CD14-positive monocyte (primary cell): ENCODE data around the gene MEX3A. TPM values are rescaled to one million over a fixed set of nuclear protein-coding genes. Genes with fewer than 3 reads are reported as not detected.

Experiments
- DNase-seq, 3 donors: peaks; one replicate each; pipeline ENCODE4 v3.0.0-alpha.2; 2011 to 2022
- H2AFZ ChIP-seq: 2 replicates; pipeline ENCODE4 v1.6.0; 2012; ENCODE audit warnings: mild to moderate bottlenecking, low read depth, low read length, inconsistent platforms; ENCODE audit not compliant: insufficient read depth, poor library complexity, severe bottlenecking
- H3K27ac ChIP-seq, 2 donors: 1 replicate in 1 of 2; 2 replicates in 1 of 2; pipeline ENCODE4 v1.5.1; 2012 to 2013; ENCODE audit warnings: low read length in 2 of 2, control low read depth in 1 of 2, inconsistent platforms in 1 of 2, low read depth in 1 of 2, mild to moderate bottlenecking in 1 of 2
- H3K27me3 ChIP-seq, 2 donors: one replicate each; pipeline versions ENCODE4 v1.6.0 to v1.6.1; 2011 to 2013; ENCODE audit warnings: low read length in 2 of 2; ENCODE audit not compliant: control insufficient read depth in 2 of 2, insufficient read depth in 2 of 2
- H3K36me3 ChIP-seq, 2 donors: replicated peaks in 1 of 2; 1 replicate in 1 of 2; 2 replicates in 1 of 2; pipeline versions ENCODE4 v1.5.1 to v1.6.1; 2012 to 2013; ENCODE audit warnings: low read length in 2 of 2, control low read depth in 1 of 2, inconsistent platforms in 1 of 2, mild to moderate bottlenecking in 1 of 2; ENCODE audit not compliant: insufficient read depth in 2 of 2, control insufficient read depth in 1 of 2
- H3K4me1 ChIP-seq, 2 donors: 1 replicate in 1 of 2; 2 replicates in 1 of 2; pipeline versions ENCODE4 v1.5.1 to v1.6.1; 2012 to 2013; ENCODE audit warnings: low read length in 2 of 2, control low read depth in 1 of 2, inconsistent platforms in 1 of 2, mild to moderate bottlenecking in 1 of 2, moderate library complexity in 1 of 2; ENCODE audit not compliant: insufficient read depth in 2 of 2, control insufficient read depth in 1 of 2
- H3K4me2 ChIP-seq: replicated peaks from 2 replicates; pipeline ENCODE3; 2012; ENCODE audit warnings: low read length, moderate library complexity, mild to moderate bottlenecking; ENCODE audit not compliant: poor library complexity, severe bottlenecking; ENCODE audit errors: extremely low read depth
- H3K4me3 ChIP-seq, 3 experiments: fragments of 200-600 bp in 1 of 3; sonication (generic) in 1 of 3; replicated peaks in 1 of 3; 1 replicate in 2 of 3; 2 replicates in 1 of 3; pipeline ENCODE4 v1.5.1; 2011 to 2013; ENCODE audit warnings: low read length in 3 of 3, mild to moderate bottlenecking in 3 of 3, control low read depth in 2 of 3, low read depth in 2 of 3, inconsistent platforms in 1 of 3, moderate library complexity in 1 of 3
- H3K79me2 ChIP-seq: 2 replicates; pipeline ENCODE4 v1.6.0; 2012; ENCODE audit warnings: mild to moderate bottlenecking, control low read depth, inconsistent platforms, low read length, moderate library complexity; ENCODE audit not compliant: insufficient read depth
- H3K9ac ChIP-seq: 2 replicates; pipeline ENCODE4 v1.6.0; 2017; ENCODE audit warnings: low read length, mild to moderate bottlenecking; ENCODE audit not compliant: insufficient read depth, poor library complexity, severe bottlenecking
- H3K9me3 ChIP-seq, 2 donors: replicated peaks in 1 of 2; 1 replicate in 1 of 2; 2 replicates in 1 of 2; pipeline versions ENCODE4 v1.5.1 to v1.6.1; 2012 to 2013; ENCODE audit warnings: low read length in 2 of 2, control low read depth in 1 of 2; ENCODE audit not compliant: control insufficient read depth in 1 of 2, insufficient read depth in 1 of 2
- H4K20me1 ChIP-seq: 2 replicates; pipeline ENCODE4 v1.6.0; 2012; ENCODE audit warnings: mild to moderate bottlenecking, low read length, control low read depth, moderate library complexity; ENCODE audit not compliant: insufficient read depth
- H3K27ac Mint-ChIP-seq, 7 donors: one replicate each; pipeline ENCODE4 v1.8.0; 2020; ENCODE audit warnings: mild to moderate bottlenecking in 7 of 7, mixed read lengths in 7 of 7, moderate library complexity in 6 of 7, inconsistent platforms in 2 of 7
- H3K27me3 Mint-ChIP-seq, 3 donors: one replicate each; pipeline ENCODE4 v1.8.0; 2021 to 2022; ENCODE audit warnings: low read depth in 3 of 3, mild to moderate bottlenecking in 3 of 3, mixed read lengths in 3 of 3, moderate library complexity in 3 of 3, inconsistent platforms in 1 of 3
- H3K36me3 Mint-ChIP-seq, 2 donors: one replicate each; pipeline ENCODE4 v1.8.0; 2020; ENCODE audit warnings: mixed read lengths in 2 of 2, inconsistent platforms in 1 of 2, mild to moderate bottlenecking in 1 of 2
- H3K4me1 Mint-ChIP-seq: one replicate; pipeline ENCODE4 v1.8.0; 2020; ENCODE audit warnings: mild to moderate bottlenecking, mixed read lengths
- H3K4me3 Mint-ChIP-seq, 2 donors: one replicate each; pipeline ENCODE4 v1.8.0; 2020; ENCODE audit warnings: mild to moderate bottlenecking in 2 of 2, mixed read lengths in 2 of 2, moderate library complexity in 1 of 2
- H3K9me3 Mint-ChIP-seq, 7 donors: one replicate each; pipeline ENCODE4 v1.8.0; 2020 to 2022; ENCODE audit warnings: mixed read lengths in 7 of 7, mild to moderate bottlenecking in 6 of 7, moderate library complexity in 6 of 7, inconsistent platforms in 2 of 7
- CTCF ChIP-seq: fragments of 200-600 bp; IDR thresholded peaks from one replicate; pipeline ENCODE4 v1.8.0; 2022; ENCODE audit warnings: antibody characterized with exemption, mild to moderate bottlenecking
- WGBS: methylation state at CpG from one replicate; pipeline ENCODE4 v1.1.5; 2013; ENCODE audit warnings: missing lambda C conversion rate; ENCODE audit not compliant: insufficient coverage; 5-methylcytosine and 5-hydroxymethylcytosine counted together
- intact Hi-C, 2 donors: fragments of 100-400 bp; cut with micrococcal nuclease; formaldehyde crosslinking; loops; one replicate each; pipeline versions ENCODE4 v1.15.0 to v1.15.1; 2023
- polyA plus RNA-seq, 3 donors: library from polyadenylated mRNA; depleted of rRNA in 1 of 3; unstranded in 2 of 3; stranded (reverse) in 1 of 3; fragments of 300-500 nt in 2 of 3; fragments of >200 nt in 1 of 3; fragmentation: Illumina TruSeq in 2 of 3; gene quantifications; 1 replicate in 2 of 3; 2 replicates in 1 of 3; pipeline ENCODE4 v1.2.3, GENCODE V29; 2012 to 2021

Gene MEX3A
- polyA plus RNA-seq, 3 donors = not detected

- intact Hi-C loops = no loop called here
- WGBS = 100% methylated on average over 1 of the region's 3 CpGs
- Mint-ChIP-seq H3K27ac (peak overlapping the region in 3 of 7 donors; percentile 5 to 53 (median 25)), H3K4me3 (no peak overlapping the region), H3K36me3 (peaks cover 28% of the 10 kb centered on the region in 2 donors), H3K4me1 (peaks cover 13% of the 10 kb centered on the region), H3K27me3 (peaks cover 0 to 2% (median 1%) of the 10 kb centered on the region in 3 donors), H3K9me3 (no peaks in the 10 kb centered on the region)
- DNase-seq = no peak
- no peaks in the 10 kb centered on the region for H3K9me3 ChIP-seq
- no peak overlapping the region for H3K4me3 ChIP-seq
- H3K36me3 ChIP-seq = peaks cover 8 to 27% of the 10 kb centered on the region in 2 donors
- H3K9ac ChIP-seq = no peak overlapping the region
- H3K79me2 ChIP-seq = no peaks in the 10 kb centered on the region
- no peaks in the 10 kb centered on the region for H4K20me1 ChIP-seq
- H3K27me3 ChIP-seq = no peaks in the 10 kb centered on the region
- no peak for TF ChIP-seq CTCF
- H2AFZ ChIP-seq = no peak overlapping the region
- H3K27ac ChIP-seq = no peak overlapping the region
- peaks cover 5 to 13% of the 10 kb centered on the region in 2 donors for H3K4me1 ChIP-seq
- no peak overlapping the region for H3K4me2 ChIP-seq
Observed at GRCh38 chr1:156048663-156049258, 33.5 kb downstream of the MEX3A start.

- H3K4me2 ChIP-seq = no peak overlapping the region
- Mint-ChIP-seq H3K4me3 (no peak overlapping the region), H3K36me3 (peaks cover 47% of the 10 kb centered on the region in 2 donors), H3K9me3 (no peaks in the 10 kb centered on the region), H3K4me1 (peaks cover 4% of the 10 kb centered on the region), H3K27ac (no peak overlapping the region), H3K27me3 (peaks cover 0 to 2% (median 0%) of the 10 kb centered on the region in 3 donors)
- intact Hi-C loops = no loop called here
- peaks cover 28 to 53% of the 10 kb centered on the region in 2 donors for H3K36me3 ChIP-seq
- WGBS = 93% methylated on average over 4 of the region's 4 CpGs
- TF ChIP-seq CTCF = no peak
- H2AFZ ChIP-seq = no peak overlapping the region
- H3K27ac ChIP-seq = no peak overlapping the region
- H3K4me3 ChIP-seq = no peak overlapping the region
- no peak for DNase-seq
- no peaks in the 10 kb centered on the region for H3K9me3 ChIP-seq
- H3K9ac ChIP-seq = no peak overlapping the region
- no peaks in the 10 kb centered on the region for H3K79me2 ChIP-seq
- no peaks in the 10 kb centered on the region for H4K20me1 ChIP-seq
- no peaks in the 10 kb centered on the region for H3K4me1 ChIP-seq
- no peaks in the 10 kb centered on the region for H3K27me3 ChIP-seq
Observed at GRCh38 chr1:156045076-156045475, 37.2 kb downstream of the MEX3A start.
